Fibroblast of lung (primary cell): Measurements from ENCODE around the gene LMO1.

Experiments used
- EZH2 ChIP-seq: IDR thresholded peaks from 2 replicates; pipeline ENCODE4 v1.5.1; 2012; ENCODE audit warnings: low read length, control low read depth, mild to moderate bottlenecking; ENCODE audit errors: missing control alignments
- TF ChIP-seq, protein P1 (sequence below), 2 donors: IDR thresholded peaks in 1 of 2; conservative IDR thresholded peaks in 1 of 2; 1 replicate in 1 of 2; 2 replicates in 1 of 2; pipeline ENCODE4 v1.5.1; 2011 to 2012; ENCODE audit warnings: low read length in 2 of 2, control low read depth in 1 of 2, inconsistent platforms in 1 of 2, low read depth in 1 of 2, mild to moderate bottlenecking in 1 of 2

- TF ChIP-seq, protein P1, sequence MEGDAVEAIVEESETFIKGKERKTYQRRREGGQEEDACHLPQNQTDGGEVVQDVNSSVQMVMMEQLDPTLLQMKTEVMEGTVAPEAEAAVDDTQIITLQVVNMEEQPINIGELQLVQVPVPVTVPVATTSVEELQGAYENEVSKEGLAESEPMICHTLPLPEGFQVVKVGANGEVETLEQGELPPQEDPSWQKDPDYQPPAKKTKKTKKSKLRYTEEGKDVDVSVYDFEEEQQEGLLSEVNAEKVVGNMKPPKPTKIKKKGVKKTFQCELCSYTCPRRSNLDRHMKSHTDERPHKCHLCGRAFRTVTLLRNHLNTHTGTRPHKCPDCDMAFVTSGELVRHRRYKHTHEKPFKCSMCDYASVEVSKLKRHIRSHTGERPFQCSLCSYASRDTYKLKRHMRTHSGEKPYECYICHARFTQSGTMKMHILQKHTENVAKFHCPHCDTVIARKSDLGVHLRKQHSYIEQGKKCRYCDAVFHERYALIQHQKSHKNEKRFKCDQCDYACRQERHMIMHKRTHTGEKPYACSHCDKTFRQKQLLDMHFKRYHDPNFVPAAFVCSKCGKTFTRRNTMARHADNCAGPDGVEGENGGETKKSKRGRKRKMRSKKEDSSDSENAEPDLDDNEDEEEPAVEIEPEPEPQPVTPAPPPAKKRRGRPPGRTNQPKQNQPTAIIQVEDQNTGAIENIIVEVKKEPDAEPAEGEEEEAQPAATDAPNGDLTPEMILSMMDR (conservative IDR thresholded peaks at IDR 0.05 in 1 of 2, IDR thresholded peaks at IDR 0.05 in 1 of 2; ENCODE audit: low read depth in 1 of 2, low read length in 2 of 2), result no peak
- no peak for TF ChIP-seq EZH2
These were observed 24.0 kb upstream of the LMO1 start for GRCh38 chr11:8287703-8288102.
